Fibroblast of pulmonary artery (primary cell): ENCODE data around the gene CCL27.

Experiments
- DNase-seq: peaks from one replicate; pipeline ENCODE4 v3.0.0-alpha.2; 2010; ENCODE audit warnings: low read depth
- H3K4me3 ChIP-seq: replicated peaks from 2 replicates; pipeline ENCODE4 v1.5.1; 2011; ENCODE audit warnings: low read depth, mild to moderate bottlenecking, control low read depth, low read length, moderate library complexity
- TF ChIP-seq, protein P1 (sequence below): IDR thresholded peaks from 2 replicates; pipeline ENCODE4 v1.5.1; 2011; ENCODE audit warnings: mild to moderate bottlenecking, control low read depth, low read length, inconsistent platforms; ENCODE audit errors: missing control alignments

Gene CCL27

DNA sequence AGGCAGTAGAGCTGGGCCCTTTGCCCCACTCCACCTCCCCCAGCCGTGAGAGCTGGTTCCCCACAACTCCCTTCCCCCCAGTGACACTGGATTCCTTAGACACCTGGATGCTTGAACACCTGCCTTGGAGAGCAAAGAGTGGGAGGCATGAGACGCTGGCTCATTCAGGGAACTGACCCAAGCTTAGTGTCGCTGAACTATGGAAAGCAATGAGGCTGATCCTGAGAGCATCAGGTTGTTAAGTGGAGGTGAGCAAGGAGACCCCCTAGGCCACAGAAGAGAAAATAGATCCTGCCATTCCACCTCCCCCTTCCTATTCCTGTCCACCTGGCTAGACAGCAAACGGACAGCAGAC lies 26.6 kb upstream of the CCL27 start:
- no peak for DNase-seq
- TF ChIP-seq, protein P1, sequence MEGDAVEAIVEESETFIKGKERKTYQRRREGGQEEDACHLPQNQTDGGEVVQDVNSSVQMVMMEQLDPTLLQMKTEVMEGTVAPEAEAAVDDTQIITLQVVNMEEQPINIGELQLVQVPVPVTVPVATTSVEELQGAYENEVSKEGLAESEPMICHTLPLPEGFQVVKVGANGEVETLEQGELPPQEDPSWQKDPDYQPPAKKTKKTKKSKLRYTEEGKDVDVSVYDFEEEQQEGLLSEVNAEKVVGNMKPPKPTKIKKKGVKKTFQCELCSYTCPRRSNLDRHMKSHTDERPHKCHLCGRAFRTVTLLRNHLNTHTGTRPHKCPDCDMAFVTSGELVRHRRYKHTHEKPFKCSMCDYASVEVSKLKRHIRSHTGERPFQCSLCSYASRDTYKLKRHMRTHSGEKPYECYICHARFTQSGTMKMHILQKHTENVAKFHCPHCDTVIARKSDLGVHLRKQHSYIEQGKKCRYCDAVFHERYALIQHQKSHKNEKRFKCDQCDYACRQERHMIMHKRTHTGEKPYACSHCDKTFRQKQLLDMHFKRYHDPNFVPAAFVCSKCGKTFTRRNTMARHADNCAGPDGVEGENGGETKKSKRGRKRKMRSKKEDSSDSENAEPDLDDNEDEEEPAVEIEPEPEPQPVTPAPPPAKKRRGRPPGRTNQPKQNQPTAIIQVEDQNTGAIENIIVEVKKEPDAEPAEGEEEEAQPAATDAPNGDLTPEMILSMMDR, result no peak
- no peak overlapping the region for H3K4me3 ChIP-seq

DNA sequence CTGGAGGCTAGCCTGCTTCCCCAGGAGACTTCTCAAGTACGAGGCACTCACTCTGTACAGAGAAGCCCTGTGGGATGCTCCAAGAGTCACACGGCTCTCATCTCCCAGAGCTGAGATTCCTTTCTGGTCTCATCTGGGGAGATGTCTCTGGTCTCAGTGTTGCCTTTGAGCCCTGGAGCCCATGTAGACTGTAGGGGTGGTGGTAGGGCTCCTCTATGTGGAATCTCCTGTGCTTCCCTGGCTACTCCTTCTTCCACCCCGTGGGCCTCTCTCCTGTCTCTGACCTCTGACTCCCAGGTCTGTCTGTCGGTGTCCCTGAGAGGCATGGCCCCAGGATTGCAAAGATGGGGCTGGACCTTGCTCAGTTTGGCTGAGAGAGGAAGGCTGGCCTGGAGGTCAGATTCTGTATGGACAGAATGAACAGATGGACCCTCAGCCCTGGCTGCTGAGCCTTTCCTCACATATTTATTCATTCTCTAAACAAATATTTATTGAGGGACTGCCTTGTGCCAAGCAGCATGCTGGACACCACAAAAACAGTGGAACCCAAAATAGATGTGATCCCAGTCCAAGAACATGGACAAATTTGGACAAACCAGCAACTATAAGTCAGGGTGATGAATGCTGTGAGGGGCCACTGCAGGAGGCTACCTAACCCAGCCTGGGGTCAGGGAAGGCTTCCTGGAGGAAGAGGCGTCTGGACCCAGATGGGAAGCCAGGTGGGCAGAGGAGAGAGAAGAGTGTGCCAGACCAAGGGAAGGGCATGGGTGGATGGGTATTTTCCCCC lies 26.1 kb upstream of the CCL27 start:
- TF ChIP-seq, protein P1, result no peak
- no peak for DNase-seq
- H3K4me3 ChIP-seq, result no peak overlapping the region

DNA sequence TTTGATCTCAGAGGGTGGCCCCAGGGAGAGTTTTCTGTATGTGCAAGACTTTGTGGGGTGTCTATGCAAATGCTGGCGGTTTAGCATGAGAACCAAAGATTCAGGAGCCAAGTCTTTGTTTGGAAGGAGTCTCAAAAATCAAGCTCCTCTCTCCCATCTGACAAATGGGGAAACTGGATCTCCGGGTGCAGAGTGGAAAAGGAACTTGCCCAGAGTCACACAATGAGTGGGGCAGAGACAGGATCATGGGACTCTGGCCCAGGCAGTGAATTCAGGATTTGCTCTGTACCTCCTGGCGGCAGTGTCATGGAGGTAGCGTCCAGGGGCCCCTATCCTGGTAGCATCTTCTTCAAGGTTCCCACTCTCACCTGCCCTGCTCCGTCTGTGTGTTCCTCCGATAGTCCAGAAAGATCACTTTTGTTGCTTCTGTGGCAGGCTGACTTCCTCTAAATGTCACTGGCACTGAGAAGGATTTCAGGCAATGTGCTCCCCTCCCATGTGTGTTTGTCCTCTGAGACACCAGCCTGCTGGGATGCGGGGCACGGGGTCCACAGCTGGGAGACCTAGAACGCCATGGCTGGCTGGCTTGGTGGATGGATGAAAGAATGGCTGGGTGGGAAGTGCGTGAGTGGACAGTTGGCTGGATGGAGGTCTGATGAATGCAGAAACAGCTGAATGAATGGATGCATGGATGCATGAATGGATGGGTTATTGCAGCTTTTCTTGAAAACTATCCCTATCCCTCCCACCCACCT lies 25.0 kb upstream of the CCL27 start:
- TF ChIP-seq, protein P1, result no peak
- H3K4me3 ChIP-seq, result no peak overlapping the region
- DNase-seq, result no peak

DNA sequence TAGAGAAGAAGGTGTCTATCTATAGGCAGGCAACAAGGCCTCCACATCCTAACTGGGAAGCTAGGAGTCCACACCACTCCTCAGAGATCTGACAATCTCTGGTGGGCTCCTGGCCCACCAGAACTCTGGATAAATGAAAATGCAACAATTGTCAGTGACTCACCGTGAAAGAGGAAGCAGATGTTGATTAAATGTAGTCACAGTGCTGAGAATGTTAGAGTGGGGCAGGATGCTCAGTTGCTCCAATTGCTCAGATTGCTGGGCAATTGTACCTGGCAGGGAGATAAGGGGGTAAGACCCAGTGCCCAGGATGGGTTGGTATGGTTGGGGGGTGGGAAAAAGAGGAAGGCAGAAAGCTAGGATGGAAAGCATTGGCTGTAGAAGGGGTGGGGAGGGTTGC lies 24.3 kb upstream of the CCL27 start:
- TF ChIP-seq, protein P1, result no peak
- DNase-seq, result no peak
- no peak overlapping the region for H3K4me3 ChIP-seq

DNA sequence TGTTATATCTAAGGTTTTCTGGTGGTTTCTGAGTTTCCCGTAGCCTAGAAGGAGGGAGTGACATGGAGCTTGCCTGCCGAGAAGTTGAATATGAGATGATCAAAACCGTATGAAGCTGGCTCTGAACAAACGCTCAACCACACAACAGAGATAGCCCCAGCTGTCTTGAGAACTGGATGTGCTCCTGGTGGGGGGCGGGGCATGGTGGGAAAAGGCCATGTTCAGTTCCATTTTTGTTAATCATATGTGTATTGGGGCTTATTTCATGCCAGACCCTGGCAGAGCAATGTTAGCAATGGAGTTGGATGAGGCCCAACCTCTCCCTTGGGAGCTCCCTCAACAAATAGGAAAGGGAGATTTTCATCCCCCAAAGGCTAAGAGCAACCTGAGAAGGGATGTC lies 23.8 kb upstream of the CCL27 start:
- TF ChIP-seq, protein P1, result no peak
- no peak overlapping the region for H3K4me3 ChIP-seq
- DNase-seq, result no peak

DNA sequence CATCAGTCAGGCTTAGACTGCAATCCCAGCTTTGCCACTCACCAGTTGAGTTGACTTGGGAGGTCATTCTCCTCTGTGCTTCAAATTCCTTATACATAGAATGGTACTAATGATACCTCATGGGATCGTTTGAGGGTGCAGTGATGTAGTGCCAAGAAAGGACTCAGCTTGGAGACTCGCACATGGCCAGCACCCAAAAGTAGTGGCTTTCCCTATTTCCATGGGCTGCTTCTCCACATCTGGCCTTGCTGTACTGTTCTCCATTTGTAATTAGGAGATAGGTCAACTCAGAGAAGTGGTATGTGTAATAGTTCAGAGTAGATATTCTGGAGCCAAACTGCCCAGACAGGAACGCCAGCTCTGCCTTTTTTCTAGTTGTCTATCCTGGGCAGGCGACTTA lies 23.1 kb upstream of the CCL27 start:
- no peak overlapping the region for H3K4me3 ChIP-seq
- DNase-seq, result no peak
- TF ChIP-seq, protein P1, result no peak
